HG03039 (cell line): ENCODE data around the gene GKN2.
"Not testable (repeated sequence)": the region's sequence is repeated elsewhere in the genome, so short reads cannot be mapped to it uniquely, and the experiment has no call there.

Source experiments
- ATAC-seq: cut with Tn5 transposase; IDR thresholded peaks from one replicate; pipeline ENCODE4 v1.9.1; 2021; ENCODE audit warnings: mild to moderate bottlenecking, moderate library complexity; ENCODE audit not compliant: unreplicated experiment

Gene GKN2

GRCh38 chr2:68895981-68896380 is 56.7 kb downstream of the GKN2 start:
- not testable (repeated sequence) for ATAC-seq
